Iris pigment epithelial cell (primary cell): ENCODE data around the gene WDSUB1.

Experiments
- DNase-seq: peaks from one replicate; pipeline ENCODE4 v3.0.0-alpha.2; 2011; ENCODE audit warnings: low read depth

The WDSUB1 gene

DNA sequence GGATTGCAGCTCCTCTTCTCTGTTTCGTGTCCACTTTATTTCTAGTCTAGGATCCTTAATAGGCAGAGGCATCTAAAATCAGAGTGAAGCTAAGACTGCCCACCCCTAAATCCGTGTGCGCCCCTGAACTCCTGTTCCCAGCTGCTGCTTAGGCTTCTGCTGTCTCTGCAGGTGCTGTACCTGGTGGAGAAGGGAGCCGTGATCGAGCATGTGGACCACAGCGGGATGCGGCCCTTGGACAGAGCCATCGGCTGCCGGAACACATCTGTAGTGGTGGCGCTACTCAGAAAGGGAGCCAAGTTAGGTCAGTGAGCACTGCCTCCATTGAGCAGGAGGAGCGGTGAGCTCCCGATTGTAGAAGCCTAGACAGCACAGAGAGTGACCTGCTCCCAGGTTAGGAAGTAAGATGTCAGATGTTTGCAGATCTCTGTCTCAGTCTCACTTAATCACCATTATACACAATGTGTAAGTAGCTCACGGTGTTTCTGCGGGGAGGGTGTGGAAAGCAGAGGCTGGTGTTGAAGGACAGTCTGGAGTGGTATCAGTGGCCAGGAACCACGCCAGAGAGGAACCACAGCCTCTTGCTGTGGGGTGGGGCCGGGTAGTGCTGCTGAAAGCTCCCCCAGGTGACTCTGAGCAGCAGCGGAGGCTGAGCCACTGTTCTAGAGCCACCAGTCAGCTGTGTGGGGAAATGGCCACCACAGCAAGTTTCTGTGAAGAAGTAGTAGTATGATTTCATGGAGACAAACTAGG lies 62.3 kb downstream of the WDSUB1 start:
- DNase-seq, result no peak

DNA sequence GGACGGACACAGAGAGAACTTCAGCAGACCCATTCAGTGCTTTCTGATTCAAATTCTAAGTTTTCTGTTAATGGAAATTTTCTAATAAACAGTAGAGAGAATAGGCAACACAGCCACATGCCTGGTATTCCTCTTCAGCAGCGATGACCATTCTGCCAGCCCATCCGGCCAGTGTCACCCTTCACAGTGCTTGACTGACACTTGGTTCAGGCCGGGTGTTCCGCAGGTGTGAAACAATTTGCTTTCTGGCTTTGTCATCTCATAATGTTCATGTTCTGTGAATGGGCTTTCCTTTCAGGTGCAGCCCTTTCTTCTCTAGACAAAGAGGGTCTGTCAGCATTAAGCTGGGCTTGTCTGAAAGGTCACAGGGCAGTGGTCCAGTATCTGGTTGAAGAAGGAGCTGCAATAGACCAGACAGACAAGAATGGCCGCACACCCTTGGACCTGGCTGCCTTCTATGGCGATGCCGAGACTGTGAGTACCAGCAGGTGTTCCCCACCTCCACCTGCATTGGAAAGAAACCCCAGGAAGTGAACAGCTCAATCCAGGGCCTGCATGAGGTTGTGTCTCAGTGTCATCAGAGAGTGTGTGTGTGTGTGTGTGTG lies 67.0 kb downstream of the WDSUB1 start:
- no peak for DNase-seq

DNA sequence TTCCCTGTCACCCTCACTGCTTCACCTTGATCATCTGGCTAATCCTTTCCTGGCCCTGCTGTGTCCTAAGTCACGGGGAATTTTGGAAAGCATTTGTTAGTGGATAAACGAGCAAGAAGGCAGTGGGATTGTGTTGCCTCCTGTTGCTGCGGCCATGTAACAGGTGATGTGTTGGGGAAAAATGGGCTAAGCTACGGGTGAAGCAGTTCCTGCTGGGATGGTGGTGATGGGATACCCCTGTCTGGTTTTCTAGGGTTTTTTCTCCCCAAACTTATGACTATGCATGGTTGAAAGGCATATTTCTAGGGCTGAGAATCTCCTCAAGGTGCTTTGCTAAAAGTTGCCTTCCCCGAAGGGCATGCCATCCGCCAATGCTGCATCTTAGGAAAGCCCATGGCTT lies 68.1 kb downstream of the WDSUB1 start:
- no peak for DNase-seq

DNA sequence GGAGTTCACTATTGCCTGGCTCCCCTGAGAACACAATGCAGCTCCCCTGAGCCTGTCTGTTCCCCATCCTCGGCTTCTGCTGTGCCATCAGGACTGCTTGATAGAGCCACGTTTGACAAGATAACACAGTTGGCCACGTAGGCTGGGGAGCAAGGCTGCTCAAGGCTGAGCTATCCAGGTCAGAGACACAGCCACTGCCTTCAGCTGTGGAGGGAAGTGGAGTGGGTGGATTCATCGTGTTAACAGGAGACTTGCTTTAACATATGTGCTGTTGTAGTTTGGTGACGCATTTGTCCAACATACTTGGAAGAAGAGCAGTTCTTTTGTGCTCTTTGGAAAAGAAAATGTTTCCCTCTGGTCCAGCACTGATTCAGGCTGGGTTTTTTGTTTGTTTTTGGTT lies 68.8 kb downstream of the WDSUB1 start:
- DNase-seq, result no peak

DNA sequence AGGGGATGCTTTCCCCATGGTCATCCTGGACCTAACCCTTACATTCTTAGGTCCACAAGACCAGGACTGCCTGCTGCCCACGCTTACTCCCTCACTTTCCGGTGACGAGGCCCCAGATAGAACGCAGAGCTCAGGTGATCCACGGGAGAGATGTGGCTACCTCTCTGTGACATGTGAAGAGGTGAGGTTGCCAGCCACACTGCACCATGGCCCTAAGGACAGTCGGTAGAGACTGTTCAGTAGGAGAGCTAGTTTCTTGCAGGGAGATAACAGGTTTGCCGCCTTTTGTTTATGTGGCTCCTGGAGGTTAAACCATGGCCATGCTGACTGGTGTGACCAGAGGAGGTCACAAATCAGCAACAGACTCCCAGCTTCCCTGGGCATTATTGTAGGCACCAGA lies 71.4 kb downstream of the WDSUB1 start:
- DNase-seq, result no peak

DNA sequence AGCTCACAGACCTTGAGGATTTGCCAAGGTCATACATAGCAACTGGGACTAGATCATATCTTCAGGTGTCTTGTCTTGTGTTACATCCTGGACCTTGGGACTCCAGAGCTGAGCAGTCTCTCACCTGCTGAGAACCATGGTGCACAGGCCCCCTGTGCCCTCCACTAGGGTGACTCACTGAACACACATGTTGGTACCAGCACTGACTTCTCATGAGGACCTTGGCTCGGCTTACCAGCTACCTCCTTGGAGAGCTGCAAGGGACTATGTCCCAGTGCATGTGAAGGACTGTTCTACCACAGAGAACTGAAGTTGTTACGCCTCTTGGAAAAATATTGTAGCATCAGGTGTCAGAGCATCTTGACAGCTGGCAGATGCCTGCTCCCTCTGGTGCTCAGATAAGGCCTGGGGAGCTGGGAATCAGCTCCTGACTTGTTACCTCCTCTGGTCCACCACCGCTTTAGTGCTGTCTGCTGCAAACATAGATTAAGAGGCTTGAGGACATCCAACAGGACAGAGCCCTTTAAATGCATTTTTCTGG lies 72.1 kb downstream of the WDSUB1 start:
- DNase-seq, result no peak

DNA sequence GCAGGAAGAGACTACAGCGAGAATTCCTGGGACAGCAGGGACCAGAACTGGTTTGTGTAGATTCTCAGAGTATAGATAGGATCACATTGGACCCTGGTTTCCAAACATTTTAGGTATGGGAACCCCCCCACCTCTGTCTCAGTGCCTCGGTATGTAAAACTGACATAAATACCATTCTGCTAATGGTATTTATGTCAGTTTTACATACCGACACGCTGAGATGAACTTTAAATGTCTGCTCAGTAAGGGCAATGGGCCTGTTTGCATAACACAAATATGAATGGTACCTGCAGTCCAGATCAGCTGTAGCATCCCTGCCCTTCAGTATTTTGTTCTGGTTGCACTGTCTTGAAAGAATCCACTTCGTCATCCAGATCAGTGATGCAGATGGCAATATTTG lies 73.2 kb downstream of the WDSUB1 start:
- no peak for DNase-seq

DNA sequence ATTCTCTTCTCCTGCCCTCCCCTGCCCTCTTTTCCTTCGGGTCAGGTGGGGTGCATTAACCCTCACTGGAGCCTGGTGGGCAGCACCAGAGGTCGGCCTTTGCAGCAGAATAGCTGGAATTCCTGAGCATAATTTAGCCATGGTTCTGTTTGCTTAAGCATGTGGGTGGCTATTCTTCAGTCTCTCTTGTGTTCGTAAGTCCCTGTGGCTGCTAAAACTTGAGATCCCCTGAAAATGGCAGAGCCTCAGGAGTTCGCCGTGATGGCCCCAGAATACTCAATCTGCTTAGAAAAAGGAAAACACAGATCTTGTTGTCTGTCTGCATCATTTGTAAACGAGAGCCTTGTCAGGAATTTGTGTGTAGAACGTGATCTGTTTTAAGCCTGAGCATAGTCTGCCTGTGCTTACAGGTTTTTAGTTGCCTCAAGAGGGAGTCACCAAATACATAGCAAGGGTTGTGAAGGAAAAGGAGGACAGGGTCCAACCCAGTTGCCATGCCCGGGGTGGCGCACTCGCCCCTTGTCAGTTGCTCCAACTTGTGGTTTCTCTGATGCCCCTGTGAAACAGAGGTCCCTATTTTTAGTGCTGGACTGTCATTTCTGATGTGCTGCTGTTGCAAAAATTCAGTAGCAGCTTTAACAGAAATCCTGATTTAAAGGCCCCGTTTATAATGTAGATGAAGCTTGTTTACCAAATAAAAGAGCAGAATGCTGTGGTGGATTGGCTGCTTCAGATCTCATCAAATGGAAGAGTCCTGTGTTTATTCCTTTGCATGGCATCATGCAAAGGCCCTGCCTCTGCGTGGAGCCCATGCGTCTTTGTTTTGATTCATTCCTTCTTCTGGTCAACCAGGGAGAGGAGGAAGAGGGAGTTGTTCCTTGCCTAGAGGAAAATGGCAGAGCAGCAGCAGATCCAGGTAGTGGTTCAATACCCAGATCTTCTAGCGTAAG lies 74.8 kb downstream of the WDSUB1 start:
- DNase-seq, result peak; percentile 22

DNA sequence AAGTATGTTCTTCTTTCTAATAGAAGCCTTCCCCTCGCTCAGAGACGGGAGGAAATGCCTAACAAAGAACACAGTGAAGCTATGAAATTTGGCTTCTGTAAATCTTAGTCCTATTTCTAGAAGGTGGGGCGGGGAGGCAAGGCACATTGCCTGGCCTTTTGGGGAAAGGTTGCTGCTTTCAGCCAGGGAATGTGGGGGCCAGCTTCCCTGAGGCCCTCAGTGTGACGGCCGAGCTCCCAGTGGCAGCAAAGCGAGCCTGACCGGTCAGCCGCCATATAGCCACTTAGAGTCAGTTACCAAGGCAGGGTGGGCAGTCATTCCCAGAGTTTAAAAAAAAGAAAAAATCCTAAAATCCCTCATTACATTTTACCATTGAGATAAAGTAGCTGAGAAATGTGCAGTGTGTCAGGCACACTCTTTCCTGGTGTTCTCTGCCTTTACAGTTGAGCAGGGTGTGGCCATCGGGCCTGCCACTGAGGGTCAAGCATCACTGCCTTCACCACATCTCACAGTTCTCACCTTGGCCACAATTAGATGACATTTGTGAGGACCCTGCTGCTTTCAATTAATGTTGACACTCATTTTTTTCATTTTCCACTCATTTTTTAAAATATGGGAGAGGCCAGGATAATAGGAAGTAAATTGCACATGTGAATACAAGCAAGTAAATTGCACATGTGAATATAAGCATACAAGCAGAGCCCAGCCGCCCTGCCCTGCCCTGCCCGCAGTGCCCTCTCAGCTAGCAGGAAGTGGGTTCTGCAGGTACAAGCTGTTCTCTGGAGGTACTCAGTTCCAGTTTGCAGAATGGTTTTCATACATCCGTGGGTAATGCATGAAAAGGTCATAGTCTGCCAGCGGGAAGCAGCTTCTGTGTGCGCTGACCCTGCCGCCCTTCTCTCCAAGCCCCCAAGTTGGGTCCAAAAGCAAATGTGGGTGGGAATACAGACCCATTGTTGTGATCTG lies 76.9 kb downstream of the WDSUB1 start:
- DNase-seq, result no peak

DNA sequence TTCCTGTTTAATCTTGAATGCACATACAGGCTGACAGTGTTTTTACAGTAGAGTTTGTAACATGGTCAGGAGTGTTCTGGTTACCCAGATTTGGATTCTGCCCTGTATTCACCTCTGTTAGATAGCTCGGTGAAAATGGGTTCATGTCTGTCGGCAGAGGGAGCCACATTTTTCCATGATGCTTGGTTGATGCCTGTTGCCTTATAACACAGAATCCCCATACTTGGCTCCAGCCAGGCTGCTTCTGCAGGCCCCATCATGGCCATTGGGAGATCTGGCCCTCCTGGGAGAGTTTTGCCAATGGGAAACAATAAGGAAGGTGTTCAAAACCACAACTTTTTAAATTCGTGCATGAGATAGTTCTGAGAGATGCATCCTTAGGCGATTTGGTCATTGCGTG lies 78.1 kb downstream of the WDSUB1 start:
- no peak for DNase-seq

DNA sequence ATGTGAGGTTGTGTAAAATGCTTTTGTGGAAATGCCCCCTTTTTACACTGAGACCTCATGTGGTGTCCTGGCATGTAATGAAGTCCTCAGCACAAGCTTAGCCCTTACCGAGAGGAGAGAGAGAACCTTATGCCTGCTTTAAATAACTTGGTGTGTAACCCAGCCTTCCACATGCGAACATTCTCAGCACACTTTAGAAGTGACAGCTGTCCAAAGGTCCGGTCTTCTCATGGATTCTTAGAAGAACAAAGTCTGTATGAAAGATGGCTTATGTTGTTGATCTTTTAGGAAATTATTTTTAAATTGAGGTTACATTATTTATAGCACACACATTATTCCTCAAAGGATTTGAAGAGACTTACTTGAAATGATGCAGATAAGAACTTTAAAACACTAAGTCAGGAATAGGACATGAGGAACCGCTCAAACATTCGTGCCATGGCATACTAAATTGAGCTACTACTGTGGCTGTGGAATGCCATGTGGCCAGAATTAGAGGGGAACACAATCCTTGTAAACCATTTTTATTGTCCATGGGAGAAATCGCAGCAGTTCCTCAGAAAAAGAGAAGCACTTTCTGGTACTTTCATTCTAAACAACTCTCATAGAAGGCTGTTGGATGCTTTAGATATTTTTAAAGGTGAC lies 79.6 kb downstream of the WDSUB1 start:
- no peak for DNase-seq

DNA sequence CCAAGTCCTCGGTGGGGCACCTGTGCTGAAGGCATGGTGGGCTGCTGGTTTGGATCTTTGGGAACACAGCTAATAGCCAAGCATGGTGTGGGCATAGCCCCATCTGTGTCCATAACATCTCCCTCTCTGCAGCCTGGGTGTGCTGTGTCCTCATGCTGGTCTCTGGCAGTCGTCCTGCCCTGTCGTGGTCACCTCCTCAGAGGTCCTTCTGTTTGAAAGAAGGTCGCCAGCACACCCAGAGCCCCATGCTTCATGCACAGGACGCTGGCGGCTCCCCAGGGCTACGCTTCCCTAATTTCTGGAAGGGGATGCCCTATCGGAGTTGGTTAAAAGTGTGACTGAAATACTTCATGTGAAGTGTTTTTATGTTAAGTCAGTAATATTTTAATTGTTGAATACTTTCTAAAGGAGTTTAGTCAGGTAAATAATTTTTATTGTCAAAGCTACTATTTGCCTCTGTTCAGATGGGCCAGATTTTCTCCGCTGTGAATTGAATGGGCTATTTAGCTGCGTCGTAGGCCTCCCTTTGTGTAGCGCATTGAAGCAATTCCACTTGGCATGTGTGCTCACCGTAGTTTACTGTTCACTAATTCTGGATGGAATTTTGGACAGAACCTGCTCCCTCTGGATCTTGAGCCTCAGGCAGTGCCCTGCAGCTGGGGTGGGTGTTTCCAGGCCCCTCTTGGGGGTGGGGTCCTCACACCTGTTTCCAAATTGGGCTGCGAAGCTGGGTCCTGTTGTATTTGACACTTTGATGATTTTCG lies 81.9 kb downstream of the WDSUB1 start:
- DNase-seq, result no peak

DNA sequence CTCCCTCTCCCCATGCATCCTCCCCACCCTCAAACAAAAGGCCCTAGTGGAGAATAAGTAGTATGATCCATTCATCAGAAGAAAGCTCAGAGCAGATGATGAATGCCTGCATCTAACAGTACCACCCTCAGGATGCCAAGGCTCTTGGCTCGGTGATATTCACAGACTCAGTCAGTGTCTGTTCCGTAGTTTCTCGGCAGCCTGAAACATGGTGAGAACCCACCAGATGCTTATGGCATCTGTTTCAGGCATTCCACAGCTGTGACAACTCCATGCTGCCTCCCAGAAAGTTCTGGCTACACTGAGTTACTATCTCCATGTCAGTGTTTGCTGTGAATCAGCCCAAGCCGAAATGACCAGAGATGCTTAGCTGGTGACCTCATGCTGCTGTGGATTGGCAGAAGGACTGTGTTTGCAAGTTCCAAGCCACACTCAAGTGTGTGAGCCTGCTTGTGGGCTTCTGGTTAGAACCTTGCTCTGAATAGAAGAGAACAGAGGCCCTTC lies 83.9 kb downstream of the WDSUB1 start:
- DNase-seq, result peak; percentile 99

DNA sequence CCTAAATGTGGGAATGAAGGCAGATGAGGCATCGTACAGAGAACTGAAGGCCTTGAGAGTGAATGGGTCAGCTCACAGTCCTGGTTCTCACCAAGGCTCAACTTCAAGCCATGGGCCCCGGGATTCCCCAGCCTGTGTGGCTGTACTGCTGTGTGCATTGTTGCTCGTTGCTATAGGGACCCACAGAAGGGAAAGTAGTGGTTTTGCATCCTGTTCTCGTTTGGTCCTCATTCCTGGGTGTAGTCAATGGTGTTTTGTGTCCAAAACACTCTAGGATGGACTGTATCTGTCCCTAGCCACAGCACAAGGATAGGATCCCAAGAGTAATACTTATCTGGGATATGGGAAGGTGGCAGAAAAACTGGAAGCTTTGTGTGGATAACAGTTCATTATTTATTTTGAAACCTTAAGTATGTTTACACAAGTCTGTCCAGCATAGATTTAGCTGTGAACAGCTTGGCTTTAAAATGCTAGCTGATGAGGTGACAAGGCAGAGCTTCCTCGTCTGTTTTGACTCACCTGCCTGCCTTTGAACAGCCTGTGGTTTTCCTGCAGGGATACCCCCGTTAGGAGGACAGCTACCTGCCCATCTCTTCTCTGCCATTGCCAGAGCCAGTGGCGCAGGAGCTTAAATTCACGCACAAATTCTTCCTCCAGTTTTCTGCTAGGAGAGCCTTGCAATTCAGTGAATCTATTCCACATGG lies 85.0 kb downstream of the WDSUB1 start:
- DNase-seq, result peak; percentile 53

DNA sequence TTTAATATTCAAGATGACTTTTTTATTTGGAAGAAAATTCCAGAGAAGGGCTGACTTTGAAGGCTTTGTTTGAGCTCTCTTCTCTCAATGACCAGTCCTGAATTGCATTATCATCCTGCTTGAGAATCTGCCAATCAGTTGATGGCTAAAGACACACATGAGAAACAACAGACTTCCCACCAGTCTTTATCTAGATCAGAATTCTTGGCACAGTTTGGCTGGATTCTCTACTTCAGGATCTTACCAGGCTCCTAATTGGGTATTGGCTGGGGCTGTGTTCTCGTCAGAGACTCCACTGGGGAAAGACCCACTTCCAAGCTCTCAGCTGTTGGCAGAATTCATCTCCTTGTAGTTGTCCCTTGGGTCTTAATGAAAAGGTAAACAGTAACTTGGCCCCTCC lies 86.0 kb downstream of the WDSUB1 start:
- DNase-seq, result peak; percentile 53

DNA sequence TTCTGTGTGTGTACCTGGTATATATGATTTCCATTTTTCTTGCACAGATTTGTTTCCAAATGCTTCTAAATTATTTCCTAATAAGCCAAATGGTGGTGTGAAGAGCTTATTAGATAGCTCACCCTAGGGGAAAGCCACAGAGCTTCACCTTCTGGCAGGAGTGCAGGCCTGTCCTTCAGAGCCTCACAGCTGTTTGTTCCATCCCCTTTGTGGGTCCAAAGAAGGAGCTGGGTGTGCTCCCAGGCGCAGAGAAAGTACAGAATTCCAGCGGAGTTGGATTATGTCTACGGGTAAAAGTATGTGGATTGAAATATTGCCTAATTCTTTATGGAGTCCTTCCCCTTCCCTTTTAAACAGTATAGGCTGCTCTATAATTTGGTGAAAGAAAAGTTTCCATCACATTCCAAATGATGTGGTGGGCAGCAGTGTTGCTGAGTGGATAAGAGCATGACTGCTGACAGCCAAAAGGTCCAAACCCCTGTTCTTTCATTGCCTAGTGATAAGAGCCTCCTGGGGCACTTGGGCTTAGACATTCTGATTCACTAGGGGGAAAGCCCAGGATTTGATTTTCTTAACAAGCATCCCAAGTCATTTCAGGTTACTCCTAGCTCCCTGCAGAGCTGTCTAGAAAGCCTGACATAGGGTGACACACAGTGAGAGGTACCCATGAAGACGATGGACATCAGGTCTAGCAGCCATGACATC lies 86.6 kb downstream of the WDSUB1 start:
- DNase-seq, result no peak

DNA sequence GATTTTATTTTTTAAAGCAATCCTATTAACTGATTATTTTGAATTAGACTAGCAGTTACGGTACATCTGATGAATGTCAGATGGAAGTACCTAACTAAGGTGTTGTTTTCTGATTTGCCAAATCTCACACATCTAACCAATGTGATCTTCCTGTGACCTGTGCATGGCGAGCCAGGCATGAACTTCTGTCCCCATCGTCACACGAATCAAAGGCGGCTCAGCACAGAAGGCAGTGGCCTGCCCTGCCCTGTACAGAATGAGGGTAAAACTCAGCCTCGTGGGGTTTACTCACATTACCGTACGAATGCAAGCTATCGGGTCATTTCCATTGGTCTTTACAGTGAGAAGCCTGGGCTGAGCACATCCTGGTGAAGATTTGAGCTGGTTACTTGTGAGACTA lies 87.3 kb downstream of the WDSUB1 start:
- DNase-seq, result no peak

DNA sequence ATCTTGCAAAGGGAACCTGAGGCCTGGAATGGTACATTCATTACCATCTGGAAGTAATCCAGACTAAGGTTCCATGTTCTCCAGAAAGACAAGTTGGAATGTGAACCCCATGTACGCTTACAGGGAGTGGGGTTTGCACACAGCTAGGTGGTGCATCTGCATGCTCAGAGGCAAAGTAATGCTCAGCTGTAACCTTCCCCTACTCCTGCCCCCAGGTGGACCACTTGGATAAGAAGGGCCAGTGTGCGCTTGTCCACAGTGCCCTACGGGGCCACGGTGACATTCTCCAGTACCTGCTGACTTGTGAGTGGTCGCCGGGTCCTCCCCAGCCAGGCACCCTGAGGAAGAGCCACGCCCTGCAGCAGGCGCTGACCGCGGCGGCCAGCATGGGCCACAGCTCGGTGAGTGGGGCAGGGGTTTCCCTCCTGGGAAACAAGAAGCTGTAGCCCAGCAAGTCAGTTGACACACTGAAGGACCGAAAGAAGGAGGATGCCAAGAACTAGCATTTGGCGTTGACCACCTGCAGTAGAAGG lies 90.0 kb downstream of the WDSUB1 start:
- no peak for DNase-seq
